ENCODE data around the gene TSHR. TPM values are rescaled to one million over a fixed set of nuclear protein-coding genes. Genes with fewer than 3 reads are reported as not detected.

TSHR gene
- total and polyA plus RNA-seq, 2 of the 13 experiments (the other 11 are each of a cell fraction or from before 2014, with no cell fraction given): not detected

DNA sequence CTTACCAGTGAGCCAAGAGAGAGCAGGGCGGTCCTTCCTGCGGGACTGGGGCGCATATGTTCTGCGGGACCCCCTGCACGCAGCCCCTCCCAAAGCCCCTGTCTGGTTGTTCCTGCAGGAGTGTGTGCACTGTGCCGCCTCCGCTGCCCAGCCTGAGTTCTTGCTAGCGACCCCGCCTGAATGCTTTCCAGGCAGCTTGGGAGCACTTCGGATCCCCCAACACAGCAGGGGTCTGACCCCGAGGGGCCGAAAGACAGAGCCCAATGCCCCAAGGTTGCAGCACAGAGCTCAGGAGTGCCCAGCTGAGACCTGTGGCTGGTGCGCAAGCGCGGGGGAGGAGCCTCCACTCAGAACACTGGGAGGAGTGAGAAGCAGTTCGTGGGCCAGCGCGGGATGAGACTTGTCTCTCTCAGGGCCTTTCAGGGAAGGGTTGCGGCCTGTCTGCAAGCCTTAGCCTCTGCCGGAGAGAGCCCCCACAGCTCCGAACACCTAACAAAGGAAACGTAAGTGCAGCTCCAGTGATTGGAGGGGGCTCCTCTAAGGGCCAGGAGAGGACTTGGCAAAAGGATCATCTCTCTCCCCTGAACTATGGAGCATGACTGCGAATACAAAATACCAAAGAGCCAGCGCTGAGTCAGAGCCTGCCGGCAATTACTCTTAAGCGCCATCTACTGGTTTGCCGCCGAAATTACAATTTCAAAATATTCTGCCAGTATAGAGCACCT lies 214.8 kb downstream of the TSHR start (continued):
- TF ChIP-seq ZMAT3 (CRISPR knock-in tag; conservative IDR thresholded peaks at IDR 0.05): 0 out of 2 replicates have a peak, but pooled peaks have one; percentile 31
- TF ChIP-seq ZBED4 (CRISPR knock-in tag; IDR thresholded peaks at IDR 0.05; ENCODE audit: borderline replicate concordance): peak; percentile 75
- TF ChIP-seq ATF7-NPFF (CRISPR knock-in tag; IDR thresholded peaks at IDR 0.05; ENCODE audit: low read depth): 0 out of 2 replicates have a peak, but pooled peaks have one; percentile 34
- TF ChIP-seq KDM3A (CRISPR knock-in tag; IDR thresholded peaks at IDR 0.05; ENCODE audit: low read depth): peak; percentile 64; the same call in 1 of the 2 replicates
- TF ChIP-seq XBP1 (CRISPR knock-in tag; IDR thresholded peaks at IDR 0.05): no peak
- no peak for TF ChIP-seq ZNF281 (CRISPR knock-in tag; IDR thresholded peaks at IDR 0.05; ENCODE audit: borderline replicate concordance)
- TF ChIP-seq, protein P1, sequence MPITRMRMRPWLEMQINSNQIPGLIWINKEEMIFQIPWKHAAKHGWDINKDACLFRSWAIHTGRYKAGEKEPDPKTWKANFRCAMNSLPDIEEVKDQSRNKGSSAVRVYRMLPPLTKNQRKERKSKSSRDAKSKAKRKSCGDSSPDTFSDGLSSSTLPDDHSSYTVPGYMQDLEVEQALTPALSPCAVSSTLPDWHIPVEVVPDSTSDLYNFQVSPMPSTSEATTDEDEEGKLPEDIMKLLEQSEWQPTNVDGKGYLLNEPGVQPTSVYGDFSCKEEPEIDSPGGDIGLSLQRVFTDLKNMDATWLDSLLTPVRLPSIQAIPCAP (CRISPR knock-in tag; IDR thresholded peaks at IDR 0.05; ENCODE audit: low read depth): 0 out of 2 replicates have a peak, but pooled peaks have one; percentile 30
- TF ChIP-seq FOSL2 (CRISPR knock-in tag; IDR thresholded peaks at IDR 0.05): peak; percentile 90
- no peak for TF ChIP-seq ZSCAN30 (CRISPR knock-in tag; IDR thresholded peaks at IDR 0.05)
- peak; percentile 91; the same call in 1 of the 2 replicates for TF ChIP-seq ZNF292 (CRISPR knock-in tag; IDR thresholded peaks at IDR 0.05; ENCODE audit: borderline replicate concordance, low read depth)
- peak; percentile 79 for TF ChIP-seq ZNF891 (CRISPR knock-in tag; IDR thresholded peaks at IDR 0.05)
- 0 out of 2 replicates have a peak, but pooled peaks have one; percentile 42 for TF ChIP-seq ZBTB38 (CRISPR knock-in tag; IDR thresholded peaks at IDR 0.05)
- no peak for TF ChIP-seq CSRNP2 (CRISPR knock-in tag; conservative IDR thresholded peaks at IDR 0.05; ENCODE audit: low read depth)
- no peak for TF ChIP-seq KLF15 (CRISPR knock-in tag; IDR thresholded peaks at IDR 0.05; ENCODE audit: borderline replicate concordance)
- TF ChIP-seq ARNT2 (CRISPR knock-in tag; IDR thresholded peaks at IDR 0.05; ENCODE audit: low read depth): peak; percentile 82
- no peak for TF ChIP-seq JUNB (CRISPR knock-in tag; IDR thresholded peaks at IDR 0.05; ENCODE audit: borderline replicate concordance)
- TF ChIP-seq RBM39 (IDR thresholded peaks at IDR 0.05; ENCODE audit: low read depth, low read length, poor library complexity, severe bottlenecking): peak; percentile 49
- peak; percentile 67 for TF ChIP-seq AGO2 (optimal IDR thresholded peaks at IDR 0.05; ENCODE audit: low read depth, low read length)

All from HepG2 (cell line).